ENCODE data around the gene FHOD3.
"Not testable (repeated sequence)": the region's sequence is repeated elsewhere in the genome, so short reads cannot be mapped to it uniquely, and the experiment has no call there.

FHOD3 gene

DNA sequence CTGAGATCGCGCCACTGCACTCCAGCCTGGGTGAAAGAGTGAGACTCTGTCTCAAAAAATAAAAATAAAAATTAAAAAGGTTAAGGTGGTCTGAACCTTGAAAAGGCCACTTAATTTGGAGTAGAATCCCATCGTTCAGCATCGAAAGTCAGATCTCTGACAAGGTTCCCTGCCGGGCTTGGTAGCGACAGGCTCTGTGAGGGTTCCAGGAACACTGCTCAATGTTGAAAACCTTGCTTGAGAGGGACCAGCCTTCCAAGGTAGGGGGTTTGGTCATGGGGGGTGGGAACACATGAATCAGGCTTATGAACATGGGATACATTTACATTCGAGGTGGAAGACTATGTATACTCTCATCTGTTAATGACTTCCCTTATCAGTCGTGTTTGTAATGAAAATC, 232.2 kb downstream of the FHOD3 start:
- DNase-seq: no peak

DNA sequence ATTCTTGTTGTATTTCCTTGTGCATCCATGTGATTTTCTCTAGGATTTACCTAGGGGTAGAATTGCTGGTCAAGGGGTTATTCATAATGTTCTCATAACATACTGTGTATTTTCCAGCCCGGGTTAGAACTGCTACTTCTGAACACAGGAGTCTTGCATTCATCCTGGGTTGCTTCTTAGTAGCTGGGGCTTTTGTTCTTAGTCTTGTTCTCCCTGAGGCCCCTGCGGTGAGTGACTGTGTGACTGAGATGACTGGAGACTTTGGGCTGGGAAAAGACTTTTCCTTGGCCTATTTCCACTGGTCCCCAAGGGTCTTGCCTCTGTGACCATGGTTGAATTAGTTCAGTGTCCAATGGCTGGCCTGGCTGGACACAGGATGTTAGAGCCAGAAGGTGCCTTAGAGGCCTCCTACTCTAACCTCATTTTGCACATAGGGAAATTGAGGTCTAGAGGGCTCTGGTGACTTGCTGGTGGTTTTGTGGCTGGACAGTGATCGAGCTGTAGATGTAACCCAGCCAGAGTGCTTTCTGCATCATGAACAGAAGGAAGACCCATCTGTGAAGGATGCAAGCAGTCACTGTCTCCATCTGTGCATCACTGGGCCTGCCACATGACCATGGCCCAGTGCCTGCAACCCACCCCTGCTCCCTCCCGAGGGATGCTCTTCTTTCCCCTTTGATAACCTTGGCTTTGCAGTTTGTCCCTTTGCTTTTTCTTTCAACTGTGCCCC, 233.3 kb downstream of the FHOD3 start:
- DNase-seq: no peak

GRCh38 chr18:36531636-36532035, 234.1 kb downstream of the FHOD3 start:
- no peak for DNase-seq

DNA sequence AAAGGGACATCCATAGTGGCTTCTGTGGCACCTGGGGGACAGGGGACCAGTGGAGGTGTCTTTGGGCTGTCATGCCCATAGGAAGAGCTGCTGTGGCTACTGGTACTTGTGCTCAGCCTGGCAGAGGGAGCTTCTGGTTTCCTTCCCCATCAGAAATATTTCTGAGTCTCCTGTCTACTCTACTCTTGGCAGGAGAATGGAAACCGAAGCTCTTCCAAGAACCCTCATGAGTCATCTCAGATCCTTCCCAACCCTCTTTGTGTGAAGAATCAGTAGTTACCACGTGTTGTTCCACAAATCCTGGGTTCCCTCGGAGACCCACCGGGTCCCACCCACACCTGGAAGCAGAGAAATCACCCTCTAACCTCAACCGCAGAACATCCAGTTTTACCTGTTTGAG, 234.9 kb downstream of the FHOD3 start:
- no peak for DNase-seq

DNA sequence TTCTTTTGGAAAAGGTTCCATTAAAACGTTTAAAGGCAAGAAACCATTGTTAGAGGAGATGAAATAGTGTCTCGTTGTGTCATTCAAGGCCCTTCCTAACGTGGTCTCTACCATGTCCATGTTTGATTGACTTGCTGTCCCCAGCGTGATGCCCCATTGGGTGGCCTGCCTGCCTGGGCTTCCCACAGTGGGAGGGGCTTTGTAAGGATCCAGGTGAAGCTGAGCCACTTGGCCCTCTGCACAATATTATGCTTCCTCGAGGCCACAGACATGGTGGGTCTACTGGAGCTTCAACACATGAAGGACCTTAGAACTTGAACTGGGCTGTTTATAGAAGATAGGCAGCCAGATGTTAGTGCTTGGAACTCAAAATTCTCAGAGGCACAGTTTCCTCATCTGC, 235.3 kb downstream of the FHOD3 start:
- DNase-seq: no peak

GRCh38 chr18:36533446-36534153, 236.1 kb downstream of the FHOD3 start:
- DNase-seq: no peak

GRCh38 chr18:36534154-36534688, 236.7 kb downstream of the FHOD3 start:
- DNase-seq: no peak

DNA sequence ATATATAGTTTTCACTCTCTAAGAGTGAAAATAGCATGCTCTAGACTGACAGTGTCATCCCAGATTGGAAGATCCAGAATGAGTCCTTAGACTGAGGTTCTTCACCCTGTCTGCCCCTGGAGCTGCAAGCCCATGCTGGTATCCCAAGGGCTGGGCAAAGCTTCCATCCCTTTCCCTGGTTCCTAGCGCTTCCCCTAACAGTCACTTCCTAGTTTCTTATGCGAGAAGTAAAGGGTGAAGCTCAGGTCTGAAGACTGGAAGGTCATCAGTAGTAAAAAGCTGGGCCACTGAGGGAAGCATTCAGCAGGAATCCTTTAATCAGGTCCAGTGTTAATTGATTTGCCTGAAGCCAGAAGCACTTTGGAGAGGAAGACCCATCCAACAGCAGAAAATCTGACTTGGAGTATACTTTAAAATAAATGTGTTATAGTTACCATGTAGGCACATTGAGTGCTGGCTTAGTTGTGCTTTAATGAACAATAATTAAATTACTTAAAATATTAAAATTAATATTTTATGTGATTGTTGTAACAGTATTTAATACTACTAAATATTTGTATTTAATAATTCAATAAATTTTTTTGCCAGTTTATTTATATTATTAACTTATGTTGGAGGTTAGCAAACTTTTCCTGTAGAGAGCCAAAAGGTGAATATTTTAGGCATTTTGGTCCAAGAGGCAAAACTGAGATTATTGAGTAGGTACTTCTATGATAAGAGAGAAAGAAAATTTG, 237.9 kb downstream of the FHOD3 start:
- no peak for DNase-seq

DNA sequence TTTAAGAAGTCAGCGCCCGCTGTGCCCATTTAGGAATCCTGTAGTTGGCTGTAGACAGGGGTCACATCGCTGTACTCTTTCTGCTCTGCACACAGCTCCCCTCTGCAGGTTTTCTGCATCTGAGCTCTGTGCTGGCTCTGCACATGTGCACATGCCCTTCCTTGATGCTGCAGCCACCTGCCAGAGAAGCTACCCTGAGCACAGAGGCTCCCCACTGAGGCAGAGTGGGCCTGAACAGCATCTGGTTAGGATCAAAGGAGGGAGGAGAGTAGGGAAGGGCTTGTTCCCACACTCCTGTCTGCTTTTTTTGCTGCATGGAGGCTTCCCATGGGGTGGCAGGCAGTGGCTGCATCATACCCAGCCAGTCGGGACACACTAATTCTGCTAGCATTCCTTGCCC, 238.9 kb downstream of the FHOD3 start:
- no peak for DNase-seq

DNA sequence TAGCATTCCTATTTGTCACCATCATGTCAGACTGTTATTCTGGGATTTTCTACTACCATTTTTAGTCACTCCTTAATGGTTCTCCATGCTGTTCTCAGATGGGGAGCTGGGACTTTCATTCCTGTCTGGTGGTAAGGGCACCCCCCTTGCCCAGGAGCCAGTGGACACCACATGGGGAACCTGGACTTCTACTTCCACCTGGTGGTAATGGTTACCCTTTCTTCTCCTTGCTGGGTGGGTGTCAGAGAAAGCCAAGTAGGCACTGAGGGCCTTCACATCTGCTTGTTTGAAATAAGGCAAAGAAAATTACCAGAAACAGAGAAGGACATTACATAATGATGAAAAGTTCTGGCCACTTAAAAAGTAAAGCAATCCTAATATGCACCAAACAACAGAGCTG, 239.8 kb downstream of the FHOD3 start:
- DNase-seq: no peak

DNA sequence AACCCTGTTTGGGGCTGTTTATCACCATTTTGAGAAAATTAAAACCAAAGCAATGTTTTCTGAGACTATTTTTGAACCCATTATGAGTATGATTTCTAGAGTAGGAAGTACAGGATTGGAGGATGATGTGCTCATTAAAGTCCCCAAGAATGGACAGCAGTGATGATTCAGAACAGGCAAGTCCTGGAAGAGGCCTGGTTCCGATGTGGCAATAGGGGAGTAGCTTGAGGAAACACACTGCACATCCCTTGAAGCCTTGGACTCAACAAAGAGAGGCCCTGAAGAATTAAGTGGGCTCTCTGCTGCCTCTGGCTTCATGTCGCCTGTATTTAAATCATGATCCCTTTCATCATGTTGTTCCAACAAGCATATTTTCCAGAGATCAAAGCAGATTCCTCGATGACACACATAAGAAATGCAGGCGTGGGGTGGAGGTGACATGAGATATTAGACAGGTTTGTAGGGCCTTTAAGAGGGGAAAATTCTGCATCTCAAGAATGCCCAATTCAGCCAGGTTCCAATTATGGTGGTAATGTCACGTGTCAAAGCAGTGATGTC, 242.2 kb downstream of the FHOD3 start:
- DNase-seq: no peak

DNA sequence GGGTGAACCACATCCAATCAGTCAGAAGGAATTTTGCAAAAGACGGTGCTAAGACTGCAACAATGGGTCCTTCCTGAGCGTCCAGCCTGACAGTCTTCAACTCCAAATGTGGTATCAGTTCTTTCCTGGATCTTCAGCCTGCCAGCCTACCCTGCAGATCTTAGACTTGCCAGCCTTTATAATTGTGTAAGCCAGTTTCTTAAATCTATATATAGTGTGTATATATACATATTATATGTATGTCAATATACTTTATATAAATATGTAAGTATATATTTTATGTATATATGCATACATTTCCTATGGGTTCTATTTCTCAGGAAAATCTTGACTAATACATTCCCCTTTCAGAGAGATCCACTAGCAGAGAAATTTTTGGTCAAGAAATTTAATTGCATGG, 245.5 kb downstream of the FHOD3 start:
- no peak for DNase-seq

- no peak for DNase-seq
These were observed 246.6 kb downstream of the FHOD3 start for GRCh38 chr18:36543991-36544725.

DNA sequence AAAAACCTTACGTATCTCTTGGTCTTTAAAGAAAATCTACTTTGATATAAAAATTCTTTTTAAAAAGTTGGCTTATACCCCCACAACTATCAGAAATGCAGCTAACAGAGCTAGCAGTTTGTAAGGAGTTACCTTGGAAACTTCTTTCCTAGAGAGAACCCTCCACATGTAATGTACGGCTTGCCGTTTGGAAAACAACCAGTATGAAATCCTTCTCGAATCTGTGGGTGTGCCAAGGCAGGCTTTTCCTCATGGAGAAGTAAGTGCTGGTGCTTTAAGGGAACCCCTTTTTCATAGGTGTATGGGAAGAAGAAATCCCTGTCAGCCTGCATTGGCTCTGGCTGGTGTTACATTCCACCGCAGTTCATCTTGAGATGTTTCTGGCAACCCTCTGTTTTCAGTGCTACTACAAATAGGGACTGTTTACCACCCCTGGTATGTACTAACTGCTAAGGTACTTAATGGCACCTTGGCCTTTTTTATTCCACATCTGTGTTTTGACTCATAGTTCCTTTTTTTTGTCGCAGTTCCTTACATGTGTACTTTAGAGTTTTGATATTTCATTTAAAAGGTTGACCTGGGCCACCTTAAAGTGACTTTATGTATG, 248.4 kb downstream of the FHOD3 start:
- DNase-seq: no peak

GRCh38 chr18:36546876-36547275, 249.4 kb downstream of the FHOD3 start:
- no peak for DNase-seq

DNA sequence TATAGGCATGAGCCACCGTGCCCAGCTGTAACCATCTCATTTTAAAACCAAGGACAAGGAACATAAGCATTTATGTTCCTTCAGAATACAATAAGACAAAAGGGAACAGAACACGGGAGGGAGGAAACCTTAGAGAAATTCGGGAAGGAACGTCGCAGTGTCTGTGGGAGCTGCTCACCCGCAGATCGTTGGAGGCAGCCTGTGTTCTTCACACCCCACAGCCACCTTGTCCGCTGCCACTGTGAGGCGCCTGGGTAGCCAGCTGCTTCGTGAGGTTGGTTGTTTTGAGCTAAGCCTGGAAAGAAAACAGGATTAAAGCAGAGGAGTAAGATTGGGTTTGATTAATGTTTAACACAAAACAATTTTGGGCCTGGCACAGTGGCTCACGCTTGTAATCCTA, 250.0 kb downstream of the FHOD3 start:
- no peak for DNase-seq

DNA sequence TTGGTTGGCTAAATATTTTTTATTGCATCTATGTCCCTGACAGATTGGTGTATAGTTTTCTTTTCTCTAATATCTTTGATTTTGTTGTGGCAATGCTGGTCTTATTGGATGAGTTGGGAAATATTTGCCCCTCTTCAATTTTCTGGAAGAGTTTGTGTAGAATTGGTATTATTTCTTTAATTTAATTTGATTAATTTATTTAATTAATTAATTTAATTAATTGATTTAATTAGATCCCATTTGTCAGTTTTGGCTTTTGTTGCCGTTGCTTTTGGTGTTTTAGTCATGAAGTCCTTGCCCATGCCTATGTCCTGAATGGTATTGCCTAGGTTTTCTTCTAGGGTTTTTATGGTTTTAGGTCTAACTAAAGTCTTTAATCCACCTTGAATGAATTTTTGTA, 253.8 kb downstream of the FHOD3 start:
- DNase-seq: not testable (repeated sequence)

- no peak for DNase-seq
These were observed 260.7 kb downstream of the FHOD3 start for GRCh38 chr18:36558234-36558633.

- DNase-seq: no peak
These were observed 261.8 kb downstream of the FHOD3 start for GRCh38 chr18:36559149-36559857.

- no peak for DNase-seq
These were observed 262.7 kb downstream of the FHOD3 start for GRCh38 chr18:36560187-36560586.

GRCh38 chr18:36561046-36561445, 263.5 kb downstream of the FHOD3 start:
- DNase-seq: no peak

GRCh38 chr18:36564841-36565240, 267.3 kb downstream of the FHOD3 start:
- DNase-seq: no peak
